Cardiac fibroblast (primary cell): ENCODE data around the gene CD93.

Experiments
- DNase-seq, 2 donors: peaks; one replicate each; pipeline versions ENCODE4 v3.0.0 to v3.0.0-alpha.2; 2010; ENCODE audit warnings: low read depth in 2 of 2
- H3K4me3 ChIP-seq, 2 donors: replicated peaks in 1 of 2; 1 replicate in 1 of 2; 2 replicates in 1 of 2; pipeline ENCODE4 v1.5.1; 2011; ENCODE audit warnings: low read depth in 2 of 2, low read length in 2 of 2, mild to moderate bottlenecking in 2 of 2, moderate library complexity in 1 of 2
- TF ChIP-seq, protein P1 (sequence below): IDR thresholded peaks from one replicate; pipeline ENCODE4 v1.5.1; 2011; ENCODE audit warnings: low read depth, mild to moderate bottlenecking, low read length, inconsistent platforms

The CD93 gene

DNA sequence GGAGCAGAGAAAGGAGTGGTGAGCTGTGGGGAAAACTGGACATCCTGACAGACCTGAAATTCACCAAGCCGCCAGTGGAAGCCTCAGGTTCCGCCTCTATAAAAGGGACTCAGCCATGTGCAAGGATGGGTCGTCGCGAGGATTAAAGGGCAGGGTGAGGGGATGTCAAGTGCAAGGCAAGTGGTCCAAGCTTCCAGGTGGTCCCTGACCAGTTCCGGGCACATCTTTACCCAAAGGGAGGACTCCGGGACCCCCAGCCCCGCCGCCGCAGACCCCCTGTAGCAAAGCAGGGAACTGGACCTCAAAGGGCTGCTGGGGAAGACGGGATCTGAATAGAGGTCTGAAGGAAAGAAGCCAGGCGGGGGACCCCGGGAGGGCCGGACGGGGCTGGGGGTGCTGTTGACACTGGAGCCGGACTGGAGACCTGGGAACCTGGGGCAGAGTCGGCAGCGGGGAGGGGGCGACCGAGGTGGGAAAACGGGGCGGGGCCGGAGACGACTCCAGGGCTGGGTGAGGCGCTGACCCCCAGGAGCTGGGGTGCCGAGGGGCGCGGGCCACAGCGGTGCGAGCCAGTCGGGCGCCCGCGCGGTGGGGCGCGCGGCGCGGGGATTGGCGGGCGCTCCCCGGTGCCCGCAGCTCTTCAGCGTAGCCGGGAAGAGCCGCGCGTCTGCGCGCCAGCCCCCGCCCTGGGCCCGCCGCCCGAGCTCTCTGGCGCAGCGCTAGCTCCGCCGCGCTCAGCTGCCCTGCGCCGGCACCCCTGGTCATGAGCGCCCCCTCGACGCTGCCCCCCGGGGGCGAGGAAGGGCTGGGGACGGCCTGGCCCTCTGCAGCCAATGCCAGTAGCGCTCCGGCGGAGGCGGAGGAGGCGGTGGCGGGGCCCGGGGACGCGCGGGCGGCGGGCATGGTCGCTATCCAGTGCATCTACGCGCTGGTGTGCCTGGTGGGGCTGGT is 51.1 kb downstream of the CD93 start, which contains the start of gene SSTR4:
SSTR4 (plus strand) TSS at position 592 of the 951 bp plus-strand sequence; CDS start at position 764, 172 bp downstream.
- H3K4me3 ChIP-seq, result no peak within 1 kb of the TSS
- TF ChIP-seq, protein P1, sequence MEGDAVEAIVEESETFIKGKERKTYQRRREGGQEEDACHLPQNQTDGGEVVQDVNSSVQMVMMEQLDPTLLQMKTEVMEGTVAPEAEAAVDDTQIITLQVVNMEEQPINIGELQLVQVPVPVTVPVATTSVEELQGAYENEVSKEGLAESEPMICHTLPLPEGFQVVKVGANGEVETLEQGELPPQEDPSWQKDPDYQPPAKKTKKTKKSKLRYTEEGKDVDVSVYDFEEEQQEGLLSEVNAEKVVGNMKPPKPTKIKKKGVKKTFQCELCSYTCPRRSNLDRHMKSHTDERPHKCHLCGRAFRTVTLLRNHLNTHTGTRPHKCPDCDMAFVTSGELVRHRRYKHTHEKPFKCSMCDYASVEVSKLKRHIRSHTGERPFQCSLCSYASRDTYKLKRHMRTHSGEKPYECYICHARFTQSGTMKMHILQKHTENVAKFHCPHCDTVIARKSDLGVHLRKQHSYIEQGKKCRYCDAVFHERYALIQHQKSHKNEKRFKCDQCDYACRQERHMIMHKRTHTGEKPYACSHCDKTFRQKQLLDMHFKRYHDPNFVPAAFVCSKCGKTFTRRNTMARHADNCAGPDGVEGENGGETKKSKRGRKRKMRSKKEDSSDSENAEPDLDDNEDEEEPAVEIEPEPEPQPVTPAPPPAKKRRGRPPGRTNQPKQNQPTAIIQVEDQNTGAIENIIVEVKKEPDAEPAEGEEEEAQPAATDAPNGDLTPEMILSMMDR, result no peak
- no peak for DNase-seq

DNA sequence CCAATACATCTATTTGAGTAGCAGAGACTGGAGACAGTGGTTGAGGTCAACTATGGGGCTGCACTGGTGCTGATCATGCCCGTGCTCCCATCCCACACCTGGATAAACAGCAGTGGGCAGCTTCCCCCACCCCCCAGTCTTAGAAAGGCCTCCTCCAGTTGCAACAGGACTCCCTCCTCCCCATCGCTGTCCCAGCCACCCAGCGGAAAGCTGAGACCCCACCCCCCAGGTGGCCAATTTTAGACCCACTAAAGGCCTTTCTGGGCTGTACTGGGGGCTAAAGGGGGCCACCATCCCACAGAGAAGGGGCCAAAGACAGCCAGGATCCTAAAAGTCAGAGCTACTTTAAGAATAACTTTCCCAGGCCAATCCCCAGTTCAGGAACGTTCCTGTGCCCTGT is 52.2 kb downstream of the CD93 start:
- no peak for DNase-seq
- no peak overlapping the region for H3K4me3 ChIP-seq
- TF ChIP-seq, protein P1, result no peak

DNA sequence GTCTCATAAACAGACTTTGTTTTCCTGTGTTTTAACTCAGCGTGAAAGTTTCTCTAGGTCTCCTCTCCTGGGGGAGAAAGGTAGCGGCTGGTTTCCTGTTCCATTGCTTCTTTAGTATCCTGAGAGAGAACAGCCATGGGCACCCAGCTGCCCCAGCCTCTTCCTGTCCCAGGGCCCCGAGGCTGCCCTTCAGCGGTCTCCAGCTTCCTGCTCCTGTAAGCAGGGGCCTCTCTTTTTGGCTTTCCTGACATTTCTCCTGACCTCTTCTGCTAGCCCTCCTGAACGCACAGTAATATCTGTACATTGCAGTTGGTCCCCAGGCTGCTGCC is 53.4 kb downstream of the CD93 start:
- no peak overlapping the region for H3K4me3 ChIP-seq
- no peak for DNase-seq

DNA sequence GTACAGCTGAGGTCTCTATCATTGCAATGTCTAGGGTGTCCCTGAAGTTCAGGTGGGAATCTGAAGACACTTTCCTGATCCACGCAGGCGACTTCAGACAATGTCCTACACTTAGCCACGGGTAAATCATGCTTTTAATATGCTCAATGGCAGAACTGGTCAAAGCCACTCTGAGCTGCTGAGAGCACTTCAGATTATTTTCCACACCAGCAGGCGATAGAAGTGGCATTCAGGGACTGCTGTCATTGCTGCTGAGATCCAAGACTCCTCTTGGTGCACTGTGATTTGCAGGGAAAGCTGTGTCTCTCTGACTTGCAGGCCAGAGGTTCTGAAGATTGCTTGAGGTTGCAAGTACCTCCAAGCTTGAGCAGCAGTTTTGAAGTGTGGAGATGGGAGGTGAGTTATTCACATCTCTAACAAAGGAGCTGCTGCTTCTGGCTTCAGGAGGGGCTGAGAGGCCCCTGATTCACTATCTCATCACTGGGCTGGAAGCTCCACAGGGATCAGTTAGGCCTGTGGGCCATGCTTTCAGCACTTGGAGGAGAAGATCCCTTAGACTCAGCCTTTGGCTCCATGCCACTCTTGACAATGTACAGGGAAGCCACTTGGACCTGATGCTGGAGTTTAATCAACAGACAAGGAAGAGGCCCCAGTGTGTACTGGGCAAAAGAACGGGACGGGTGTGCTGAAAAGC is 53.9 kb downstream of the CD93 start:
- no peak overlapping the region for H3K4me3 ChIP-seq
- TF ChIP-seq, protein P1, result no peak
- DNase-seq, result no peak

More for the DNA sequence above, 53.4 kb downstream of the CD93 start:
- TF ChIP-seq, protein P1, result no peak

DNA sequence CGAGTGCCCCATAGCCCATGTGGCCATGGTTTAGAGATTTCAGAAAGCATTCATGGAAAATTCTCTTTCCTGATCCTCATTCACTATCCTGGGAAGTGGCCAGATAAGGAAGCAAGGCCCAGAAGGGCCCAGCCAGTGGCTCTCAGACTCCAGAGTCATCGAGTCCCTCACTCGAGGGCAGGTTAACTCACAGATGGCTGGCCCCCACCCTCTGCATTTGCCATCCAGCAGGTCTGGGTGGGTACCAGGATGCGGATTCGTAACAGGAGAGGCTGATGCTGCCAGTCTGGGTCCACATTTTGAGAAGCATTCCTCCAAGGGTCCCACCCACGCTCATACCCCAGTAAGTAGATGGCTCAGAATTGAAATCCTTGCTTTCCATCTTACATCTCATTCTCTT is 54.8 kb downstream of the CD93 start:
- no peak overlapping the region for H3K4me3 ChIP-seq
- no peak for DNase-seq
- TF ChIP-seq, protein P1, result no peak
